NT2/D1 (cell line): ENCODE measurements around the gene KCNQ1.

Experiments
- DNase-seq: peaks from one replicate; pipeline ENCODE4 v3.0.0-alpha.2; 2011; ENCODE audit warnings: low read depth, low spot score
- H3K27me3 ChIP-seq: 2 replicates; pipeline ENCODE4 v1.6.0; 2011; ENCODE audit warnings: mild to moderate bottlenecking; ENCODE audit not compliant: insufficient read length, insufficient read depth
- H3K36me3 ChIP-seq: 2 replicates; pipeline ENCODE4 v1.6.1; 2011; ENCODE audit warnings: mild to moderate bottlenecking, low read length, mixed read lengths; ENCODE audit not compliant: insufficient read depth, insufficient read length
- H3K4me1 ChIP-seq: 2 replicates; pipeline ENCODE4 v1.5.1; 2011; ENCODE audit not compliant: insufficient read depth, insufficient read length
- H3K4me3 ChIP-seq: 2 replicates; pipeline ENCODE4 v1.5.1; 2011; ENCODE audit warnings: low read depth; ENCODE audit not compliant: insufficient read length
- H3K9ac ChIP-seq: 2 replicates; pipeline ENCODE4 v1.6.0; 2011; ENCODE audit warnings: low read depth; ENCODE audit not compliant: insufficient read length
- H3K9me3 ChIP-seq: 2 replicates; pipeline ENCODE4 v1.5.1; 2011; ENCODE audit warnings: mild to moderate bottlenecking, low read length; ENCODE audit not compliant: insufficient read depth
- SUZ12 ChIP-seq: IDR thresholded peaks from 2 replicates; pipeline ENCODE4 v1.6.1; 2011; ENCODE audit not compliant: insufficient read length, insufficient read depth; ENCODE audit errors: extremely low read depth
- YY1 ChIP-seq: IDR thresholded peaks from 2 replicates; pipeline ENCODE4 v1.6.1; 2011; ENCODE audit not compliant: insufficient read length, insufficient read depth
- ZNF274 ChIP-seq: IDR thresholded peaks from 2 replicates; pipeline ENCODE4 v1.6.1; 2011; ENCODE audit warnings: mild to moderate bottlenecking, low read depth, low read length

Gene KCNQ1

DNA sequence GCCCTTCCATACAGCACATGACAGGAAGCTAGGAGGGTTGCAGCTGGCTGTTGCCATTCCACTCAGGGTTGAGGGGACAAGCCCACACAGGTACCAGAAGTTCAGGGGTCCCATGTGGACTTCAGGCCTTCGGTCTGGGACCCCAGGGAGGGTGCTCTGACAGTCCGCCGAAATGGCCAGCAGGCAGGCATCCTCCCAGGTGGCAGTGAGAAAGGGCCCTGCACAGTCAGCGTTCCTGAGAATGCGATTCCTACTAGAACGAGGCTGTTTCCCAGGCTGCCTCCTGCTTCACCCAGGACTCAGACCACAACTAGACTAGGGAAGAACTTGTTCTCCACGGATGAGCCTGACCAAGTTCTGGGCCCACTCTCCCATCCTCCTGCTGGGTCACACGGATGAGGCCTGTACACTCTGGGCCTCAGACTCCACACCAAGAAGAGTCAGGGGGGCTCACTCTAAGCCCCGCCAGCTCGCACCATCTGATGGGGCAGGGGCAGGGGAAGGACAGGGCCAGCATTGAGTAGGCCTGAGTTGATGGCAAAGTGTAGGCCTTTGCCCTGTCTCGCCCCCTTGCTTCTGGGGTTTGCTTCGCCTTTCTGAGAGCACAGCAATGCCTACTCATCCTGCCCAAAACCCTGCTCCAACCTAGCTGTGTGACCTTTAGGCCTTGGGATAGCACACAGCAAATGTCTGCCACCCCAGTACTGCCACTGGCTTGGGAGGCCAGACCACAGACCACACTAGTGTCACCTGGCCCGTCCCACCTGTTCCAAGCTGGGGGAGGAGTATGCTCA lies 241.0 kb downstream of the KCNQ1 start:
- Histone ChIP-seq H3K27me3 (peaks cover 3% of the 10 kb centered on the region), H3K9ac (no peak overlapping the region), H3K4me3 (no peak overlapping the region), H3K4me1 (peaks cover 42% of the 10 kb centered on the region), H3K9me3 (no peaks in the 10 kb centered on the region), H3K36me3 (peaks cover 10% of the 10 kb centered on the region)
- TF ChIP-seq ZNF274 (no peak), SUZ12 (no peak), YY1 (no peak)
- no peak for DNase-seq

- peaks cover 11% of the 10 kb centered on the region for H3K36me3 ChIP-seq
- H3K9ac ChIP-seq = no peak overlapping the region
- TF ChIP-seq YY1 (no peak), ZNF274 (no peak), SUZ12 (no peak)
- DNase-seq = no peak
- no peaks in the 10 kb centered on the region for H3K9me3 ChIP-seq
- H3K4me3 ChIP-seq = no peak overlapping the region
- peaks cover 50% of the 10 kb centered on the region for H3K4me1 ChIP-seq
- H3K27me3 ChIP-seq = peaks cover 3% of the 10 kb centered on the region
Observed at GRCh38 chr11:2686360-2687222, 241.8 kb downstream of the KCNQ1 start.

DNA sequence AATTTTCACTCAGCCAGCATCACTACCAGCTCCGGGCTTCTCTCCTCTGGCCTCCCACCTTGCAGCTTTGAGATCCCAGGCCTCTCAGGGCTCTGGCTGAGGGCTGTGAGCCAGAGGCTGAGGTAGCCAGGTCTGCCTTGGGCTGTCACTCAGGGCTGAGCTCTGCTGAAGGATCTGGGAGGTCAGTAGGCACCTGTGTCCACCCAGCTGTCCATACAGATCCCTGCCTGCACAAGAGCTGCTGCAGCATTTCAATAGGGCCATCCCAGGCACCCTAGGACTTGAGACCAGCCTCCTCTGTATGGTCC lies 242.4 kb downstream of the KCNQ1 start:
- peaks cover 3% of the 10 kb centered on the region for H3K27me3 ChIP-seq
- DNase-seq = no peak
- H3K4me3 ChIP-seq = no peak overlapping the region
- H3K9me3 ChIP-seq = no peaks in the 10 kb centered on the region
- H3K9ac ChIP-seq = peak overlapping the region; percentile 29
- peaks cover 11% of the 10 kb centered on the region for H3K36me3 ChIP-seq
- TF ChIP-seq ZNF274 (no peak), SUZ12 (no peak), YY1 (no peak)
- H3K4me1 ChIP-seq = peaks cover 55% of the 10 kb centered on the region

DNA sequence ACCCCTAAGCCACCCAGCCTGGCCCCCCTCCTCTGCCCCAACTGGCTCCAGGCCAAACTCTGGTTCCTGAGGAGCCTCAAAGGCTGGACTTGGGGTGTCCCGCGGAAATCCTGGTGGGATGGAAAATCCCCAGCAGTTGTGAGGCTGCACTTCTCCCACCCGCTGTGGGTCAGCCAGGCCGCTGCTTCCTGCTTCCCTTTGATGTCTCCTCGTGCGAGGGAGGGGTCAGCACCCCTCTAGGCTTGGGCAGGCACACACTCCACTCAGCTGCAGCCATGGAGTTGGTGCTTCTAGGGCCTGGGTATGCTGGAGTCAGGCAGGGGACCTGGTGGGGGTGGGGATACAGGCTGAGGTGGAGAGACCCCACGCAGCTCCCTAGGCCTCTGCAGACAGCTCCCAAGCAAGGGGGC lies 243.0 kb downstream of the KCNQ1 start:
- H3K9ac ChIP-seq = no peak overlapping the region
- TF ChIP-seq YY1 (no peak), ZNF274 (no peak), SUZ12 (no peak)
- peaks cover 9% of the 10 kb centered on the region for H3K36me3 ChIP-seq
- H3K9me3 ChIP-seq = no peaks in the 10 kb centered on the region
- peaks cover 55% of the 10 kb centered on the region for H3K4me1 ChIP-seq
- H3K27me3 ChIP-seq = peaks cover 3% of the 10 kb centered on the region
- DNase-seq = no peak
- no peak overlapping the region for H3K4me3 ChIP-seq

GRCh38 chr11:2688381-2689231 lies 243.8 kb downstream of the KCNQ1 start:
- TF ChIP-seq SUZ12 = no peak
- TF ChIP-seq ZNF274 = no peak
- TF ChIP-seq YY1 = no peak
- DNase-seq = no peak
- Histone ChIP-seq H3K4me3 (no peak overlapping the region), H3K4me1 (peaks cover 56% of the 10 kb centered on the region), H3K9ac (no peak overlapping the region), H3K36me3 (peaks cover 7% of the 10 kb centered on the region), H3K27me3 (peaks cover 3% of the 10 kb centered on the region), H3K9me3 (no peaks in the 10 kb centered on the region)

GRCh38 chr11:2689651-2690575 lies 245.1 kb downstream of the KCNQ1 start:
- Histone ChIP-seq H3K27me3 (peaks cover 3% of the 10 kb centered on the region), H3K36me3 (peaks cover 7% of the 10 kb centered on the region), H3K4me1 (peaks cover 68% of the 10 kb centered on the region), H3K4me3 (no peak overlapping the region), H3K9me3 (no peaks in the 10 kb centered on the region), H3K9ac (no peak overlapping the region)
- DNase-seq = no peak
- TF ChIP-seq ZNF274 (no peak), SUZ12 (no peak), YY1 (no peak)
